HG02571 (cell line): ENCODE measurements around the gene CH25H.

Experiments
- ATAC-seq: cut with Tn5 transposase; IDR thresholded peaks from one replicate; pipeline ENCODE4 v1.9.1; 2021; ENCODE audit warnings: mild to moderate bottlenecking, moderate library complexity; ENCODE audit not compliant: unreplicated experiment

CH25H gene

DNA sequence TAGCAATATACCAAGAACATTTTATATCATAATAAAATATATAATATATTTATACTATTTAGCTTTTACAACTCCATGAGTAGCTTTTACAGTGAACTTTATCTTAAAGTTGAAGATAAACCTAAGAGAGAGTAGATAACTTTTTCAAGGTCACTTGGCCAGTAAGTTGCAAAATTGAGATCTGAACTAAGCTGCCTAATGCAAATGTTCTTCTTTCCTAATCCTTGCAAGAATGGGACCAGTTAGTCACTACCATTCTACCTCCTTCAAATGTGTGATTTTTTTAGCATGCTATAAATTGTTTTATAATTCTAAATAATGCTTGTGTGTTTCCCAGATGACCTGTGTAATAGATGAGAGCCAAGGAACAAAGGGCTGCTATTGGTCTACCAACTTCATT, 47.8 kb downstream of the CH25H start:
- no peak for ATAC-seq

DNA sequence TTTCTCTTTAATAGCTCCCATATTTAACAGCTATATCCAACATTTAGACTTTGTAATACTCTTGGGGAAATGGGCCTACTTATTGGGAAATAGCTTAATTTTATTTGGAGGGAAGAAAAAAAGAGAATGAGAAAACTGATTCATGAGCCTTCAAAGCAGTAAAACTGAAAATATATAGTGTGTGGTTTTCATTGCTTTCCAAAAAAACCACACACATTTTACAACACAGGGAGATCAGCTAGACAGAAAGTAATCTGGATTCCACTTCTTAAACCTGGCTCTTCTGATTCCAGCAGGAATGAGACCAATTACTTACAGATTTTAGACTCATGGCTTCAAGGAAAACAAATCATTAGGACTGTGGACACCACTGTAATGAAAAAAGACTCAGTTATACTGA, 48.7 kb downstream of the CH25H start:
- no peak for ATAC-seq

DNA sequence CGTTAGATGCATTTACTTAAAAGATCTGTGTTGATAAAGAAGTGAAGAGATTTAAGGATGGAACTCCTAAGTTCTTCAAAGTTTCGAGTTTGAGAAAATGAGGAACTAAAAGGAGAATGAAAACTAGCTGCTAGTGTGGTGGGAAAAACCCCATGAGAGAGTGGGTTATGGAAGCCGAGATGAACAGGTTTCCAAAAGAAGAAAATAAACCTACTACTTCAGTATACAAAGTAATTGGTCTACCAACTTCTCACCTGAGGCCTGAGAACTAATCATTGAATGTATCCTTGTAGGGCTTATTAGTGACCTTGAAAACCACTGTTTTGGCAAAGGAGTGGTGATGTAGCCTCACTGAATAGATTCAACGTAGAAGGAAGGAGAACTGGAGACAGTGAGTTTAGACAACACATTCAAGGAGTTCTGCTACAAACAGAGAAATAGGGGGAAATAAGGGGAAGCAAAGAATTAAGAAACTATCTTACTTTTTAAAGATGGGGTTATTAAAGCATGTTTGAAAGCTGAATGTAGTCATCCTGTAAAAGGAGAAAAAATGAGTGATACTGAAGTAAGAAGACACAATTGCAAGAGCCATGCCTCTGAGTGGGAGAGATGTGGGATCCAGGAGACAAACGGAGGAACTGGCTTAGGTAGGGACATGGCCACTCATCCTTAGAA, 50.8 kb downstream of the CH25H start:
- ATAC-seq = no peak
